CD4-positive, alpha-beta T cell treated with Interleukin-17A for 4 hours (primary cell): ENCODE data around the gene PDE3A.

ENCODE experiments used
- DNase-seq: peaks from one replicate; pipeline ENCODE4 v3.0.0-alpha.2; 2020; ENCODE audit warnings: mixed read lengths

Gene PDE3A

DNA sequence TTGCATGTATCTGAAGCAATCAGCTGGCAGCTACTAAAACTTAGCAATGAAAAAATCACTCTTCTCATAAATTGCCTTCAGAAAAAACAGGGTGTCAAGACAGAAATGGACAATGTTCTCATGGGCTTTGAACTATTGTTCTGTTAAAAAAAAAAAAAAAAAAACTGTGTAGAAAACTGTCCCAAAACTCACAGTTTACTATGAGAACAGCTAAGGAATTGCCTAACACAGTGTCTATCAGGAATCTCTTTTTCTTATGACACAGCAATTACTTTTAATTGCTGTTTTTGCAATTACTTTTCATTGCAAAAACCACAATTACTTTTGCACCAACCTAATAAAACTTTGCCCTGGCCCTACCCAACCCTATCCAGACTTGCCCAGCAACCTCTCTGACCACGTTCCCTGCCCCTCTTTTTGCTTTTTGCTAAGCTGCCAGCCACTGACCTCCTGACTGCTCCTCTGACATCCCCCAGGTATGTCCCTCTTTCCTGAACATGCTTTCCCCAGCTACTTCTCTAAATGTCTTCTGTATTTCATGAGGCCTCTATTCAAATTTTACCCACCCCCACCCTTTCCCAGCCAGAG lies 258.8 kb downstream of the PDE3A start:
- no peak for DNase-seq

DNA sequence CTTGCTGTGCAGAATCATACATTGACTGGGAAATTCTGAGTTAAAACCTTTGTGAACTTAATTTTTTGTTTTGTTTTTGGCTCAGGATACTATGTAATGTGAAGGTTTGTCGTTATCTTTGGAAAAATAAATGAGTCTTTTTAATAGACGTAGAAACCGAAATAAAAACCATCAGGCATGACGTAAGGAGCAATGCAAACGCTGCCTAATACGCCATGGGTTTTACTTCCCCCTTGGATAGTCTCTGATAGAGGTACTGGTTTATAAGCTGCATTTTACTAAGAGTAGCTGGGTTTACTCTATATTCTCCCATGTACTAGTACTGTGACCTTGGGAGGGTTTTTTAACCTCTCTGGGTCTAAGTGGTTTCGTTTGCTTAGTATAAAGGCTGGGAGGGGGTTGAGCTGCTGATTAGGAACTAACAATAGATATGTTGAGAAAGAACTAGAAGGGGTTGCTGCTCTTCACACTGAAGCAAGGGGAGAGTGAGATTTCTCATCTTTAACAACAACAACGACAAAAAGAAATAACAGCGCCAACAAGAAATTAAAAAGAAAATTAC lies 260.0 kb downstream of the PDE3A start:
- no peak for DNase-seq

DNA sequence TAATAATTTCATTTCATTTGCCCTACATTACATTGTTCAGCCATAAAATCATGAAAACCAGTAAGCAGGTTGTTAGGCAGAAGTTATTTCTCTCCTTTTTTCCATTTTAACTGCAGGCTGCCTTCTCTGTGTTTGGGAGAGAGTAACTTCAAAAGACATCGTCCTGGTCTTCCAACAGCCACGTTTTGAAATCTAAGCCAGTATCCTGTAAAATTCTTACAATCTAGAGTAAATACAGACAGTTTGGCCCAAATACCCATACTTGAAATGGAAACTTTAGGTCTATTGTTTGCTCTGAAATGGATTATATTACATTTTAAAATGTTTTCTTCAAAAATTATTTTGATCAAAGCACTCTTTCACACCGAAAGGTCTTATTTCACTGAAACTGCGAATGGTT lies 260.7 kb downstream of the PDE3A start:
- no peak for DNase-seq

DNA sequence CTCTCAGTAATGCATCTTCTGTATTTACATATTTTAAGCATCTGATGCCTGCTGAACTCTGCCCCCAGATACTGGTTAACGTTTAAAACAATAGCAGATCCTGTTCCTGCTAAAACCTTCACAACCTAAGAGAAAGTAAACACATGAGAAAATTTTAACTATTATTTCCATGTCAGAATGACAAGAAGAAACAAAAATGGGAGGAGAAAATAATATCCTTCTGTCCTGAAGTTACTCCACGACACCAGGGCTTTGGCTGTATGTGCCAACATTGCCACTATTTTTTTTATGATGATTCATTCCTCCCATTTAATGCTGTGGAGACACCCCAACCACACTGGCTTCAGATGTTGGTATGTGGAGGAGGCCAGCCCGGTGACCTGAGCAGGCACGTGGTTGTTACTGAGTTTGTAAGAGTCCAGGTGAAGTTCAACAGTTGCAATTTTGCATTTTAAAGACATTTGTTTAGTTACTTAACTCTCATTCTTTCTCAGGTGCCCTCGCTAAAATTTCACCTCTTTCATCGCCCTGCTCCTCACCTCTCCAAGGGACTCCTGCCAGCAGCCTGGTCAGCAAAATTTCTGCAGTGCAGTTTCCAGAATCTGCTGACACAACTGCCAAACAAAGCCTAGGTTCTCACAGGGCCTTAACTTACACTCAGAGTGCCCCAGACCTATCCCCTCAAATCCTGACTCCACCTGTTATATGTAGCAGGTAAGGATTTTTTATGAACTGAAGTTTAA lies 261.2 kb downstream of the PDE3A start:
- no peak for DNase-seq

DNA sequence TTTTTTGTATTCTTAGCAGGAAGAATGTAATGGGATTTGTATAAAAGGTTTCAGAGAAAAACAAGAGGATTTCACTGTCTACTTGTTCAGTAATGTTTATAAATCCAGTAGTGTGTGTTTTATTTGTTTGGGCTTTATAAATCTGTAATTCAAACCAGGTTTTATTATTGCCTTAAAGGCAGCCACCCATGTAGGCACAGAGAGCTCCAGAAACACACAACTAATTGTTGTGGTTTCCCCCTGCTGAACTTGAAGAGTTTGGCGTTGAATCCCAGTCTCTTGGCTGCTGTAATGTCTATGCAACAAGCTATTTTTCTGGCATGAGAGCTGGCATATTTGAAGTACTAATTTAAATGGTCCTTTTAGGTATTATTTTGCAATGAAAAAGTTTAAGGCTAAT lies 263.4 kb downstream of the PDE3A start:
- DNase-seq = no peak

DNA sequence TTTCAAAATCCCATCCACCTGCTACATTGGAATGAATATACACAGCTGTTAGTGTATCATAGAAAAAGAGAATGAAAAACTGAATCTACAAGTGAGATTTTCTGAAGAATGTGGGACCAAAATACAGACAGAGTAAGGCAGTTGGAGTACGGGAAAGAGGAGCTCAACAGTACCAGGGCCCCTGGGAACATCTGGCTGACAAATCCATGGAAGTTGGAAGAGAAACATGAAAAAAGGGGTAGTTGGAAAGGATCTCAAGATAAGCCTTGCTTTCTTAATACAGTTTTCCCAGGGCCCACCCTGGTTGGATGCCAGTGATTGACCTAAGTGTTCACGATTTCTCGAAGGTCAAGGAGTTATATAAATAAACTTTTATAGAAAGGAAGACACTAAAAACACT lies 272.8 kb downstream of the PDE3A start:
- no peak for DNase-seq

DNA sequence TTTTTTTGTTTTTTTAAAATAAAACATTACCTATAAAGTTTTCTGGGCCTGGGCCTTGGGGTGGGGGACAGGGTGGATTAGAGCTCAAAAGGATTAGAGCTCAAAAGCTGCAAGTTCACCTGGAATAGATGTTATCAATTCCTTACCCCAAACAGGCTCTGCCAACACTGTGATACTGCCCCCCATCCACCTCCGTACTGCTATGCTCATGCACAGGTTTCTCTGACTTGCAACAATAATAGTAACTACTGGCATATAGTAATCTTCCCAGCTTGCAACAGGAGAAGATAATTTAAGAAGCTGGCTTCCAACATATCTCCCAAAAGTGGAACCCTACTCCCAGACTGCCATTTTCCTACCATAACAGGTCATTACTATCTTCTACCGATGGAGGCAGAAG lies 275.5 kb downstream of the PDE3A start:
- DNase-seq = no peak

DNA sequence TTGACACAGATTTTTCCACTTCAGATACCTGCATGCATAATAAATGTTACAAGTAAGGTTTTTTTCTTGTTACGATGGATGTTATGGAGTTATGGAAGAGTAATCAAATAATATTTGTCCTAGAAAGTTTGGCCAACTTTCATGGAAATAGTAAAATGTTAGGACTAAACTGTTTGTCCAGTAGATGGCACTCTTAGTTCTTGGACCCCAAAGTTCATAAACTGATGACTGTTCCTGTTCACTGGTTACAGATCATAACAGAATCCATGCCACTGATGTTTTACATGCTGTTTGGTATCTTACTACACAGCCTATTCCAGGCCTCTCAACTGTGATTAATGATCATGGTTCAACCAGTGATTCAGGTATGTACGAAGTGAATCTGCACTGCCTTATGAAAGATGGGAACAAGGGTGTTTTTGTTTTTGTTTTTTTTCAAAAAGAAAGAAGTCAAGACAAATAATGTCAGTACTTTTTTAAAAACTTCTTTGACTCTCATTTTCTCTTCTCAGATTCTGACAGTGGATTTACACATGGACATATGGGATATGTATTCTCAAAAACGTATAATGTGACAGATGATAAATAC lies 278.0 kb downstream of the PDE3A start:
- DNase-seq = no peak

DNA sequence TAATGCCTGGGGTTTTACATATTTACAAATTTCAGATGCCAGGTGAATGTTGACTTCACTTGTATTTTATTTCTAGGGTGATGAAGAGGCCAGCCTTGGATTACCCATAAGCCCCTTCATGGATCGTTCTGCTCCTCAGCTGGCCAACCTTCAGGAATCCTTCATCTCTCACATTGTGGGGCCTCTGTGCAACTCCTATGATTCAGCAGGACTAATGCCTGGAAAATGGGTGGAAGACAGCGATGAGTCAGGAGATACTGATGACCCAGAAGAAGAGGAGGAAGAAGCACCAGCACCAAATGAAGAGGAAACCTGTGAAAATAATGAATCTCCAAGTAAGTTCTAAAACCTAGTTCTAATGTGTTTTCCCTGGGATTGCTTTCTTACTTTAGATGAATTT lies 285.5 kb downstream of the PDE3A start:
- no peak for DNase-seq

DNA sequence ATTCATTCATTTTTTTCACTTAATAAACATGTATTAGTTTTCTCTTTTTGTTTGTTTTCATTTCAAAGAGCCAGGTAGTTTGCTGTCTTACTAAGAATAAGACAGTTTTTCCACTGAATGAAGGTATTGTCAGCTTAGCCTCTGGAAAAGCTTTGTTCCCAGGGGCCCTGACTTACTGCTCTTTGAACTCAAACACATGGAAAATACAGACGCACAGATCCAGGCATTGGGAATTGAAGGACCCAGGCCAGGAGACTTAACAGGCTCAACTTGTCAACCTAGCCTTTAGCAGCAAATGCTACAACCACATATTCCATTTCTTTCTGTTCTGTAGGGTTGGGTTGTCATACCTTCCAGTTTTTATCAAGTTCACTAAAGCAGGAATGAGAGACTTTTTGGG lies 288.3 kb downstream of the PDE3A start:
- DNase-seq = no peak

DNA sequence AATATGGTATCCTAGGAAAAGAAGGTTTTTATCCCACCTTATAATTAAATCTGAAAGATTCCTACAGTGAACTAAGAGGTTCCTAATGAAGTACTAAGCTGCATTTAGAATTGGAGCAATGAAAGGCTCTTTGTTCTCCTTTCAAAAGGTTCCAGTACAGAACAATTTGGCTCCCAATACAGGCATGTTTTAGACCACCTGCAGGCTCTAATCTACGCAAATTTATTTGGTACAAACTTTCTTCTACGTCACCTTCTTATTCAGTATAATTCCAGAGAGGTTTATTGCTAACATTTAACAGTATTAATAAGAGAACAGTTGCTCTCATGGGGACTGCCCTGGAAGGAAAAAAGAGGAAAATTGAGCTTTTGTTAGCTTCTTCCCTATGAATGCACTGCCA lies 289.2 kb downstream of the PDE3A start:
- DNase-seq = no peak

DNA sequence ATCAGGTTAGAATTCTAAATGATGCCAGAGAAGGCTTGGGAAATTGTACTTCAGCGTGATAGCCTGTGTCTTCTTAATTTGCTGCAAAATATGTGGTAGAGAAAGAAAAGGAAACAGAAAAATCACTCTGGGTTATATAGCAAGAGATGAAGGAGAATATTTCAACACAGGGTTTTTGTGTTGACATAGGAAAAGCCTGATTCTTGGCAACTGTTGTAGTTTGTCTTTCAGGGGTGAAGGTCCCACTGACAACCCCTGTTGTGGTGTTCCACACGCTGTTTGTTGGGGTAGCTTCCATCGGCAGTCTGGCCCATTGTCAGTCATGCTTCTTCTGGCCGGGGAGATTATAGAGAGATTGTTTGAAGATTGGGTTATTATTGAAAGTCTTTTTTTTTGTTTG lies 313.0 kb downstream of the PDE3A start:
- DNase-seq = no peak

DNA sequence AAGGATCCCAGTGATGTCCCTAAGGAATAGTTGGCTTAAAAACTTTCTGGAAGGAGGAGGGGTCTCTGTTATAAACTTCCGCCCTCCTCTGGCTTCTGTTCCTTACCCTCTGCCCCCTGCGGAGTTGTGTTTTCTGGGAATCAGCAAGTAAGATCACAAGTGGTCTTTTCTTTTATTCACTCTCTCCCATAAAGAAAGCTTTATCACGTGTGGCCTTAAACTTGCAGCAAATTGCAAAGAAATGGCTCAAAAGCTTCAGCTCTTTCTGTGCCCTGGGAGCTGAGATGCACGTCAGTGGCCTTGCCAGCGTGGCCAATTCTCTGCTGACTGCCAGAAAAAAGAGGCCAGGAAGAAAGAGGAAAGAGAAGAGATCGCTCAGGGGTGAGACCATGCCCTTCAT lies 326.9 kb downstream of the PDE3A start, which contains the start of gene SLCO1C1:
TSS of gene SLCO1C1 (plus strand) at position 101 of the 400 bp plus-strand sequence. CDS start 4,245 bp downstream, outside the sequence.
- DNase-seq = no peak

DNA sequence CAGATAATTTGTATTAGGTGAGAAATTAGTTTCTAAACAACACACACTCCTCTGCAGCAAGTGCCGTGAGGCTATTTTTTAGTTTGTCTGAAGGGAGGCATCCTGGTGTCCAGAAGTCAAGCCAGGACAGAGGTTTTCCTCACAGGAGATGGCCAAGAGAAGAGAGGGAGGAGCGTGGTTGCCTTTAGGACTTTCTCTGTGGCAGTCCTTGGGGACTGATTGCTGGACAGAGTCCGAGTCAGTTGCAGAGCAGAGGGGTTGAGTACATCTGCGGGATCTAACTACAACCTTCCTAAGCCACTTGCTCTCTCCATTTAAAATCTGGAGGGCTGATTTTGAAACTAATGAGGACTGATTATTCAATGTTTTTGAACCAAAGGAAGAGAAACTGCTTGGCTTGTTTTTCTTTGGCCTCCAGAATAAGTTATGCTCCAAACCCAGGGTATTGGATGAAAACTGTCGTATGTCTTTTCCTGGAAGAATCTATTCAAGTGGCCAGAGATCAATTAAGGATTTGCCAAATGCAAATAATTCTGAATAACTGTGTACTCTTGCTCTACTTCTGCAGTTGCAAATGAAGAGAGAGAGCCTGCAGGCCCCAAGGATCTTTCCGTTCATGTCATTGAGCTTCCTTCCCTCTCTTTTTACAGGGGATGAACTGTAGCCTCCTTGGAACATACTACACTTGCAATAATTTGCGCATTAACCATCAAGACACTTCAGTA lies 328.0 kb downstream of the PDE3A start:
- no peak for DNase-seq

DNA sequence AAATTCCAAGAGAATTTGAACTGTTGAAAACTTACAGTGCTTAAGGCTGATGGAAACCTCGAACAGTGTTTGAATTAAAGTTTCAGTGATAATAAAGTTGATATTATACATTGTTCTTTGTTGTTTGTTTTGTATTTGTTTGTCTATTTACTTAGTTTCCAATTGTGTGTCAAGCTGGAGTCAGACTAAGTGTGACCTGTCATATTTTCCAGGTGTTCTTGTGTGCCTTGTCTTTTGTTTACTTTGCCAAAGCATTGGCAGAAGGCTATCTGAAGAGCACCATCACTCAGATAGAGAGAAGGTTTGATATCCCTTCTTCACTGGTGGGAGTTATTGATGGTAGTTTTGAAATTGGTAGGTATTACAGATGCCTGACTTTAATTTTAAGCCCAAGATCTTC lies 332.8 kb downstream of the PDE3A start:
- no peak for DNase-seq

DNA sequence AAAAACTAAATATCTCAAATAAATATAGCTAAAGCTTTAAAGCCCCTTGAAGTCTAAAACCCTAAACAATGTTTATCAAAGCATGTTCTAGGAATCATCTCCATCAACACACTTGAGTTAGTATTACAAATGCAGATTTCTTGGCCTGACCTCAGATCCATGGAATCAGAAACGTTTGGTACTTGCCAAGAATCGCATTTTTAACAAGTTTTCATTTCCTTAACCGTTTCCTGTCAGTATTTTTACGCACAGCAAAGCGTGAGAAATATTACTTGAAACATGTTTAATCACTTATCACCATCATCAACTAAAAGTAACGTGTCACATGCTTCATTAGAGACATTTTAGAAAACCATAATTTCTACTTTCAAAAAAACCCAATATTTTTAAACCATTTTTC lies 336.5 kb downstream of the PDE3A start:
- no peak for DNase-seq

DNA sequence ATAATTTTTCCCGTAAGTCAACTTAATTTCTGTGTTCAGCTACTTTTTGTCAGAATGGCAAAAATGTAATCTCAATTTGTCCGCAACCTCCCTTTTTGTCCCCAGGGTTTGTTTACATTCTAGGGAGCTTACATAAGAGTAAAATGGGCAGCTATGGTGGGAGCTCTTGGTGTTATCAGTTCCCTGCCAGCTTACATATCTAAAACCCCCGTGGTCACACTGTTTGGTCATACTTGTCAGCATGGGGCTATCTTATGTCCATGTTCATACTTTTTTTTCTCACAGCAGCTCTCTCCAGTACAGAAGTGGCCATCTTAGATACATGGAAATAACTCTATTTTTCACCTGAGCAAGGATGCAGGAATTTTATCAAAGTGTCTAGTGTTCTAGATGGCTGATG lies 343.5 kb downstream of the PDE3A start:
- no peak for DNase-seq

DNA sequence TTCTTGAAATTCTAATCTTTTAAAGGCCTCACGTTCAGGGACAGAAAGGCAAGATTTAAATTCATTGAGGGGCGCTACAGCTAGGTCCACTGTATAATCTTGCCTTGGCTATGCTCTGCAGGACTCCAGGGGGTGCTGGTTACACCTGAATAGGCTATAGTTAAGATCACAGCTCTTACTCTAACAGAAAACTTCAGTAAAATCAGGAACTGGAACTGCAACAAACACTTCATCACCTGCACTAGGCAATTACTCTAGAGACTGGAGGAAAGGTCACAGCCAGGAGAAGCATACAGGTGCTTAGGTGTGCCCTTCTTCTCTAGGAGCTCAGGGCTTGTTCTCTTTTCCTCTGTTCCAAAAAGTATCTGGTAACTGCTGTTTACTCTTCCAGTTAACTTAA lies 347.7 kb downstream of the PDE3A start:
- DNase-seq = no peak

DNA sequence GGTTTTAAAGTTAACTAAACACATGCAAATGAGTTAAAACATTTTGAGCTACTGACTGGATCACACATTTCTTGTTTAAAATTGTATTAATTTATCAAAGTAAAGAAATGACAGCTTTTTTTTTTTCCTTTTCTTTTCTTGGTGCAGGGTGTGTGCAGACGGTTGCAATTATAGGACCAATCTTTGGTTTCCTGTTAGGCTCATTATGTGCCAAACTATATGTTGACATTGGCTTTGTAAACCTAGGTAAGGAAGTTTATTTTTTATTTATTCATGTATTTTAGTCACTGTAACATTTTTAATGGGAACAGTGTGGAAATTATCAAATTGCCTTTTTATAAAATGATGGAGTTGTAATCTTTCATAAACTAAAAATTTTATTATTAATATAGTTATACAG lies 348.6 kb downstream of the PDE3A start:
- DNase-seq = no peak

DNA sequence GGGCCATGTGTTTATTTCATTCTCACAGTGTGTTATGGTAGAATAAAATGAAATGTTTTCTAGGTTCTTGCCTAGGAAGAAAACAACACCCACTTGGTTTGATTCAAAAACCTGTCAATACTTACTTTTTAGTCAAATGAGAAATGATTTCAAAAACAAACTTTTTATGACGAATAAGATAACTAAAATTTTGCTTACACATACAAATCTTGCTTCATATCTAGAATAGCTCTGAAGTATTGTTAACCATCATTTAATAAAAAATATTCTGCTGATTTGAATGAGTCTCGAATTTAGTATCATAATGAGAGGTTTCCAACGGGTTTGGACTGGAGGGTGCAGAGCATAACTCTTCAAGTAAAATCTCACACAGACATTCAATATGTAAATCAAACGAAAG lies 350.0 kb downstream of the PDE3A start:
- DNase-seq = no peak

DNA sequence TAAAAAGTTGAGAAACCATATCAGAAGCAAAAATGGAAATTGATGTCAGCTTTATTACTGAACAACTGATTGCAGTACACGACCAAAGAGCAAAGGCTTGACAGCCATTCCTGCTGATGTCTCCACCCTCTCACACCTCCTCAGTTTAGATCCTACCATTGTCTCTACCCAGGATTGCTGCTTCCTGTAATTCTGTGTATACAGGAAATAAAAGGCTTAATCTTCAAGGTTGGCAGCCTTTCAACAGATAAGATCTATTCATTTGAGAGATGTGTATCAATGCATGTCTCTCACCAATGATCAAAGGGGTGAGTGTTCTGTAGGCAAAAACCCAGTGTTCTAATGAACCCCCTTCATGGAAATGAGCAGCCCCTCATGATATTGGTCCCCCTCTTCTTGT lies 353.8 kb downstream of the PDE3A start:
- DNase-seq = no peak

DNA sequence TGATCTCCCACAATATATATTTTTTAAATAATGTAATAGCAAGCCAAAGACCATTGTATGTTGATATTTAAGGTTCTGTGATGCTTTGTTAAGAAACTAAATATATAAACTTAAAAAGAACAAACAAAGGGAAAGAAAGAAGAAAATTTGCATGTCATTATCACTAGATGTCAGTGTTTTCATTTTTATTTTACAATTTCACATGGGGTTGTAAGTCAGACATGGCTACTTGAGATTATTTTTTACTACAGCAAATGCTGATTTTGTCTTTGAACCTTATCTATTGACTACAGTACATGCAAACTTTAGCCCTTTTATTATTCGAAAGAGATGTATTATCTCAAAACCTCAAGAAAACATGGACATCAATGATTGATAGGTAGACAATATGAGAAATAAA lies 362.9 kb downstream of the PDE3A start:
- DNase-seq = no peak
